ENCODE results near the gene NXPE4.

Gene NXPE4

GRCh38 chr11:114559425-114560310 lies 35.9 kb downstream of the NXPE4 start, which contains the start of gene NXPE1:
Gene NXPE1, minus strand, starts transcription at chr11:114559881. Its CDS starts 8,680 bp downstream, at chr11:114551201.
- no peak for DNase-seq (ENCODE audit: low spot score)

GRCh38 chr11:114556135-114556534 lies 39.5 kb downstream of the NXPE4 start:
- no peak for DNase-seq (ENCODE audit: low spot score)

- DNase-seq (ENCODE audit: low spot score): no peak
Measured at GRCh38 chr11:114553642-114554041, 41.9 kb downstream of the NXPE4 start.

- no peak for DNase-seq (ENCODE audit: low spot score)
Measured at GRCh38 chr11:114551060-114551459, 44.5 kb downstream of the NXPE4 start.

- no peak for DNase-seq (ENCODE audit: low spot score)
Measured at GRCh38 chr11:114525682-114526081, 69.9 kb downstream of the NXPE4 start.

- no peak for DNase-seq (ENCODE audit: low spot score)
Measured at GRCh38 chr11:114524122-114524521, 71.5 kb downstream of the NXPE4 start.

- no peak for DNase-seq (ENCODE audit: low spot score)
Measured at GRCh38 chr11:114522818-114523217, 72.8 kb downstream of the NXPE4 start.
